LNCaP clone FGC (cell line): ENCODE data around the gene ARHGAP10.

Experiments
- DNase-seq: peaks from one replicate; pipeline ENCODE4 v3.0.0-alpha.2; 2011; ENCODE audit warnings: low read depth
- H3K4me3 ChIP-seq: 2 replicates; pipeline ENCODE4 v1.5.1; 2011; ENCODE audit warnings: mild to moderate bottlenecking, low read depth, low read length, control low read depth
- TF ChIP-seq, protein P1 (sequence below): IDR thresholded peaks from 2 replicates; pipeline ENCODE4 v1.5.1; 2012; ENCODE audit warnings: mild to moderate bottlenecking; ENCODE audit not compliant: control insufficient read depth, insufficient read depth; ENCODE audit errors: extremely low read depth

Gene ARHGAP10

DNA sequence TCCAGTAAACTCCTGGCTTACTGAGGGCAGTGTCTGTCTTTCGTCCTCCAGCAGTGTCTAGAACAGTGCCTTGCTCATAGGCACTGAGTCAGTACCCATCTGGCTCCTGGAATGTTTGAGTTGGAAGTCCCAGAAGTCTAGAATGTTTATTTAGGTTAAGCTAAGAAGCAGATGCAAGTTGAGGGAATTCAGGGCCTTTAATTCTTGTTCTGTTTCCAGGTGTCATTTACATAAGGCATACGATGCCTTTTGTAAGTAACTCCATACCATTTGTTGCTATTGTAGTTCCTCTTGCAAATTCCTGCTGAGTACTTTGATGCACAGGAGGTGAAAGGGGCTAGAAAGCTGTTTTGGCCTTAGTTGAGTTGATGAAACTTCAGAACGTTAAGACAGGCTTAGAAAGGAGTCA lies 22.2 kb downstream of the ARHGAP10 start:
- DNase-seq: no peak
- TF ChIP-seq, protein P1, sequence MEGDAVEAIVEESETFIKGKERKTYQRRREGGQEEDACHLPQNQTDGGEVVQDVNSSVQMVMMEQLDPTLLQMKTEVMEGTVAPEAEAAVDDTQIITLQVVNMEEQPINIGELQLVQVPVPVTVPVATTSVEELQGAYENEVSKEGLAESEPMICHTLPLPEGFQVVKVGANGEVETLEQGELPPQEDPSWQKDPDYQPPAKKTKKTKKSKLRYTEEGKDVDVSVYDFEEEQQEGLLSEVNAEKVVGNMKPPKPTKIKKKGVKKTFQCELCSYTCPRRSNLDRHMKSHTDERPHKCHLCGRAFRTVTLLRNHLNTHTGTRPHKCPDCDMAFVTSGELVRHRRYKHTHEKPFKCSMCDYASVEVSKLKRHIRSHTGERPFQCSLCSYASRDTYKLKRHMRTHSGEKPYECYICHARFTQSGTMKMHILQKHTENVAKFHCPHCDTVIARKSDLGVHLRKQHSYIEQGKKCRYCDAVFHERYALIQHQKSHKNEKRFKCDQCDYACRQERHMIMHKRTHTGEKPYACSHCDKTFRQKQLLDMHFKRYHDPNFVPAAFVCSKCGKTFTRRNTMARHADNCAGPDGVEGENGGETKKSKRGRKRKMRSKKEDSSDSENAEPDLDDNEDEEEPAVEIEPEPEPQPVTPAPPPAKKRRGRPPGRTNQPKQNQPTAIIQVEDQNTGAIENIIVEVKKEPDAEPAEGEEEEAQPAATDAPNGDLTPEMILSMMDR: no peak
- H3K4me3 ChIP-seq: no peak overlapping the region

DNA sequence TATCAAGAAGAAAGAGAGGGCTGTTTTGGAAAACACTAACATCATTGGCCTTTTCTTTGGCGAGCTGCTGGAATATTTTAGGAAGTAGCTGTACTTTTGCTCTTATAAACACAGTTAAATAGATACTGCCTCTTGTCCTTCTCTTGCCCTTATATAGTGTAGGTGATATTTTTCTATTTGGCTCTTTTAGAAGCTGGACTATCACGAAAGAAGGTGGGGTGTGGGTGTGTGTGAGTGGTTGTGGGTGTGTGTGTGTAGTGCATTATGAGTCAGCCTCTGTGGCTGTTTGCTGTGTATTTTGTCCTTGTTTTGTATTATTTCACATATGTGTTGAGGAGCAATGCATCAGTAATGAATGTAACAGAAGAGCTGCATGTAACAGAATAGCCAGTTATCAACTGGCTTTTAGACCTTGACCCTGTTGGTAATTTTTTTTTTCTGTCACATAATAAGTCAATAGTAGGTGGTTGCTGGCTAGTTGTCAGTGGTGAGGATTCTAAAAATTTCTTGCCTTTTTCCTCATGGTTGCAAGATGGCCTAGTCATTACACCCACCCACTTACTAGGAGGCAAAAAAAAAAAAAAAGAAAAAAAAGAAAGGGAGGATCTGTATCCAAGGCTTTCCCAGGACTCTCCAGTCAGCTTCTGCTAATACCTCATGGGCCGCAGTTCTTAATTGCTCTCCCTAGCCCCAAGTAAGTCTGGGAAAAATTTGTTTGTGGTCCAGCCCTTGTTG lies 23.8 kb downstream of the ARHGAP10 start:
- TF ChIP-seq, protein P1: no peak
- H3K4me3 ChIP-seq: no peak overlapping the region
- DNase-seq: no peak

DNA sequence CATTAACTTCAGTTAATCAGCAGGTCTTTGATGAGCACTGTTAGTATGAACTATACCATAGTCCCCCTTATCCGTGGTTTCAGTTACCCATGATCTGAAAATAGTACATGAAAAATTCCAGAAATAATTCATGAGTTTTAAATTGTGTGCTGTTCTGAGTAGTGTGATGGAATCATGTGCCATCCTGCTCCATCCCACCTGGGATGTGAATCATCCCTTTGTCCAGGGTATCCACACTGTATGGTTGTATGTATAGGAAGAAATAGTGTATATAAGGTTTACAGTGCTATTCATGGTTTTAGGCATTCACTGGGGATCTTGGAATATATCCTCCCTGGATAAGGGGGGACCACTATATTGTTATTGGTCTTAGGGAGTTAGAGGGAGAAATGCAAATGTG lies 24.5 kb downstream of the ARHGAP10 start:
- DNase-seq: no peak
- TF ChIP-seq, protein P1: no peak
- no peak overlapping the region for H3K4me3 ChIP-seq

DNA sequence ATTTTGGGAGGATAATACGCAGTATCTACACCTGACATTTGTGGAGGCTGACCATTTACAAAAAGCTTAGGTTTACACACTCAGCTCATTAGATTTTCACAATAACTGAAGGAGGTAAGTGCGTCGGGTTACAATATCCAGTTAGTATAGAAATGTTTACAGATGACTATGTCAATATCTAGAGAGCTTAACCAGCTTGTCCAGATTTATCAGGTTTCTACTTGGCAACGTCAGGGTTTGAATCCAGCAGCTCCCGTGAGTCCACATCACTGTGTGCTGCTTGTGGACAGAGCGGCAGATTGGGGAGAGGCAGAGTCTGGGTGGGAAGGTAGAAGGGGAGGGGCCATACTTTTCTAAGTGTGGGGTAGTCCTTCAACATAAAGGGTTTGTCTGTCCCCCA lies 28.3 kb downstream of the ARHGAP10 start:
- TF ChIP-seq, protein P1: no peak
- peak; percentile 94 for DNase-seq
- peak overlapping the region; percentile 28 for H3K4me3 ChIP-seq

DNA sequence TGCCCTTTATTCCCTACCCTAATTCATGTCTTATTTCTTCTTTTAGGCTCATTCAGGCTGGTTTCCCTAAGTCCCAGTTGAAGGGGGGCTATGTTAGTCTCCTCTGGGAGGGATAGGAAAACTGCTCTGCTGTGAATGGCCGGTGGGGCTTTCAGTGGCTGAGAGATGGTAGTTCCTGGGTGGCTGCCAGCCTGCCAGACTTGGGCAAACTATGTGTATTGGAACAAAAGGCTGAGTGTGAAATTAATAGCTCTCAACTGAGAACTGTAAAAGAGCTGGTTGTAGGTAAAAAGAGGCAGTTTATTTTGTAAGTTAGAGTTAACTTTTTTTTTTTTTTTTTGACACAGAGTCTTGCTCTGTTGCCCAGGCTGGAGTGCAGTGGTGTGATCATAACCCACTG lies 28.8 kb downstream of the ARHGAP10 start:
- DNase-seq: peak; percentile 31
- H3K4me3 ChIP-seq: peak overlapping the region; percentile 28; the same call in 1 of the 2 replicates
- TF ChIP-seq, protein P1: no peak

DNA sequence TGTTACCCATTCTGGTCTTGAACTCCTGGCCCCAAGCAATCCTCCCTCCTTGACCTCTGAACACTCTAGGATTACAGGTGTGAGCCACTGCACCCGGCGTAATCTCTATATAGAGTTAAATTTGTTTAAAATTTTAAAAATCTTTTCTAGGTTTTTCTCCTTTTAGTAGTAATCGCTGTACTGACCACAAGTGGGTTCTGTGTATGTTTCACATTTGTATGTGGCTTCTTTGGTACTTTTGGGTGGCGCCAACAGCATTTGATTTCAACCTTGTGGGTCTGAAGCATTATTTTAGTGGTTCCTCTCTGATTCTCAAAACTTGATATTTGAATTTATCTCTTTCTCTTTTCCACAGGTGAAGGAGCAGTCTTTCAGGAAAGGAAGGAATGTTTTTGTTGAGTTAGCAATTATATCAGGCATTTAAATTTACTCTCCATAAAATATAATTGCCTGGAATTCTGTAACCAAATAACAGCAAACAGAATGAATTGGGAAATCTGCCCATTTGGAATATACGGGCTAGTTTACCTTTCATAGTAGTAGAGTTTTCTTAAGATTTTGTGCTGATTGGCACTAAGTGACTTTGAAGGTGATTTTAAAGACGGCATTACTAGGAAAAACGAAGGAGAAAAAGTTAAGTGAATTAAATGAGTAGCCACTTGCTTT lies 29.5 kb downstream of the ARHGAP10 start:
- peak; percentile 51 for DNase-seq
- TF ChIP-seq, protein P1: no peak
- H3K4me3 ChIP-seq: no peak overlapping the region
